SK-N-MC (cell line): ENCODE data around the gene RALY.

Source experiments
- EZH2 ChIP-seq: fragments of 200-600 bp; sonication (generic); IDR thresholded peaks from one replicate; pipeline ENCODE4 v1.6.1; 2017; ENCODE audit warnings: antibody characterized with exemption
- FOXP2 ChIP-seq: optimal IDR thresholded peaks from 2 replicates; pipeline ENCODE3; 2011; ENCODE audit warnings: mild to moderate bottlenecking, moderate library complexity; ENCODE audit not compliant: insufficient read depth; ENCODE audit errors: extremely low read length, control extremely low read depth
- POLR2AphosphoS5 ChIP-seq: IDR thresholded peaks from 2 replicates; pipeline ENCODE4 v1.6.1; 2012; ENCODE audit warnings: mild to moderate bottlenecking, low read depth, low read length, borderline replicate concordance

DNA sequence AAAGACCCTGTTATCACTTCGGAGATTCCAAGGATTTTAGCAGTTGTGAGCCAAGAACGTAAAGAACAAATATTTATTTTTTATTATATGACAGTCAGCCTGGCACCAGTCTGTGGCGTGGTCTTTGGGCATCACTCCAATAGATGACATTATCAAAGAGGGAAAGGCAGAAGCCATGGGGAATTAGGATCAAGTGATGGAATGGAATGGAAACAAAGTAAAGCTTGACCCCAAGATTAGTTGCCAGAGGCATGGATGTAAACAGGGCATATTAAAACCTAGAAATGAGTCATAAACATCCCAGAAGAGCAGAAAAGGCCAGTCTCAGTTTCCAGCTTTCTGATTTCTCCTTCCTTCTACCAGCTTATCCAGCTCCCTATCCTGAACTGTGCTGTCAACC, 106.9 kb downstream of the RALY start:
- TF ChIP-seq FOXP2 (no peak), EZH2 (no peak), POLR2AphosphoS5 (no peak)
